GM18519 (cell line): ENCODE results near the gene HLCS.

Source experiments
- ATAC-seq: cut with Tn5 transposase; IDR thresholded peaks from one replicate; pipeline ENCODE4 v1.9.1; 2021; ENCODE audit warnings: mild to moderate bottlenecking, moderate library complexity; ENCODE audit not compliant: unreplicated experiment, low FRiP score

Gene HLCS

DNA sequence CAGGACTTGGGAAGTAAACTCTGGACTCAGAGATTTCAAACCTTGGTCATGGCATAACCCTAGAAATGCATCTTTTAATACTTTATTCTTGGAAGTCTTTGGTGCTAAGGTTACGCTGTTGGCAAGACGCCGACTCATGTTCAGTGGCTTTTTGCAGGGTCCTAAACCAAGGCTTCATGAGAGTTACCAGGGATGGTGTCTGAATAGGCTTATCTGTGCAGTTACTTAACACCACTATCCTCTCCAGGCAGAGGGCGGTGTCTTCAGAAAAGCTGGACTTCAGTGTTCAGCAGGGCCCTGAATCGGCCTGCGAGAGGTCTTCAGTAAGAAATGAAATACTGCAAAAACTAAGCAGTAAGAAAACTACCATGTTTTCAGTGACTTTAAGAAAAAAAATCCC is 209.3 kb downstream of the HLCS start:
- ATAC-seq = no peak

GRCh38 chr21:36756527-36756926 is 209.9 kb downstream of the HLCS start:
- no peak for ATAC-seq

DNA sequence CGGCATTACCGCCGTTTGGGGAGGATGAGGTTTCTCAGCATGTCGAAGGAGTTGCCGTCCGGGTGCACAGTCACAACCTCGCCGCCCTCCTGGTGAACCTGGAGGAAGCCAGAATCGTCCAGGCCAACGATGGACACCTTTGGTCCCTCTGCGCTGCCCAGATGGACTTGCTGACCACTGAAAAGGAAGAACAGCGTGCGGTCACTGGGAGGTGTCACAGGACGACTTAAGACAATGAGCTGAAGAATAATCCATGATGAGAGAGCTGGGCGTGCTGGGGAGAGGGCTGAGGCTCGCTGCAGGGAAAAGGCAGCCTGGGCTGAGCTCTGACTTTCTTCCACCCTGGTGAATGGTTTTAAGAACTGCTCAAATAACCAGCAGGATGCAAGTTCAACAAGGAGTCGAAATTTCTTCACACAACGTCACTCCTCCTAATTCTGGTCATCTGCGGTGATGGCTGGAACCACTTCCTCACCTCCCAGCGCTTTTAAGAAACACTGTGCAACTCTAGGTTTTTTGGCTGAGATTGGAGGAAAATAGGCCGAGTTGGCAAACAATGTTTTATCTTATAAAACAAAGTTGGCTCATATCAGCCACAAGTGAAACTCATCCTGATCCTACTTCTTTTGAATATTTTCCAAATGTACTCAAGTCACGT is 212.1 kb downstream of the HLCS start:
- ATAC-seq = no peak

GRCh38 chr21:36753556-36753955 is 212.9 kb downstream of the HLCS start:
- ATAC-seq = no peak

- ATAC-seq = no peak
Measured at GRCh38 chr21:36751383-36751782, 215.1 kb downstream of the HLCS start.

DNA sequence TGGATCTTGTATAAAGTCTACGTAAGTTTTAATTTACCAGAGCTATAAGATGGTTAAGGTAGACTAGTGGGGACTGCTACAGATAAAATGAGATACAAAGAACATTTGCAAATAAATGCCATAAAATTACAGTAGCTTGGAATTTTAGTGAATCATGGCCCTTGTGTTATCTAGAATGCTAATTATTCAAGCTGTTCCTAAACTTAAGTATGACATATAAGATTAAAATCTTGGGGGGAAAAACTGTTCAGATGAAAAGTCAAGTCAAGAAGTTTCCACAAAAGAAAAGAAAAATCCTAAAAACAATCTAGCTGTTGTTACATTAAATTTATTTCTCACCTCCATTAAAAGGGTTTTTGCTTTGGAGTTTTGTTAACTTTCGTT is 215.9 kb downstream of the HLCS start:
- ATAC-seq = no peak

GRCh38 chr21:36749935-36750575 is 216.4 kb downstream of the HLCS start:
- no peak for ATAC-seq

- ATAC-seq = no peak
Measured at GRCh38 chr21:36747815-36748383, 218.6 kb downstream of the HLCS start.

GRCh38 chr21:36747041-36747814 is 219.2 kb downstream of the HLCS start:
- no peak for ATAC-seq

- ATAC-seq = no peak
Measured at GRCh38 chr21:36745459-36745858, 221.0 kb downstream of the HLCS start.

GRCh38 chr21:36744560-36745231 is 221.8 kb downstream of the HLCS start:
- no peak for ATAC-seq

DNA sequence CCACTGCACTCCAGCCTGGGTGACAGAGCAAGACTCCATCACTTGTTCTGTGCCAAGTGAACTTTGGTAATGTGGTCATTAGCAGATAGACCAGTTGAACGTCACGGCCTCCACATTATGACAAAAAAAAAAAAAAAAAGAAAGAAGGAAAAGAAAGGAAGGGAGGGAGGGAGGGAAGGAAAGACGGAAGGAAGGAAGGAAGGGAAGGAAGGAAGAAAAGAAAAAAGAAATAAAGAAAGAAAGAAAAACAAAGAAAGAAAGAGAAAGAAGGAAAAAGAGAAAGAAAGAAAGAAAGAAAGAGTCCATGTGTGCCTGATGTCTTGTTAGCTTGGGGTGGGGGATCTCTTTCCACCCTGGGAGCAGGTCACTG is 222.3 kb downstream of the HLCS start:
- no peak for ATAC-seq

DNA sequence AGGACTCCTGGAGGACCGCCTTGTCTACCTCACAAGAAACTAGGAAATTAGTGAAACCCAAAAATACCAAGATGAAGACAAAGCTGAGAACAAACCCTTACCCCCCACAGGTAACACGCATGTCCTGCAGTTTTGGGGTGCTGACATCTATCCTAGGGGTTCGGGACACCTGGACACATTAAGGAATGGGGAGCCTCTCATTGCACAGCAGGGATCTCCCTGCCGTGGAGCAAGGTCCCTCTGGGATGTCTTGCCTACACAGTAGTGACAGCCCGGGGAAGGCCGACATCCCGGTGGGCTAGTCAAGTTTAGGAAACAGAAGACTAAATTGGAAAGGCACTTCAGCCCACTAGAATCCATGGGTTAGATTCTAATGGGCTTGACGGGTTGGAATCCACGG is 223.0 kb downstream of the HLCS start:
- ATAC-seq = no peak

- no peak for ATAC-seq
Measured at GRCh38 chr21:36743008-36743407, 223.5 kb downstream of the HLCS start.

DNA sequence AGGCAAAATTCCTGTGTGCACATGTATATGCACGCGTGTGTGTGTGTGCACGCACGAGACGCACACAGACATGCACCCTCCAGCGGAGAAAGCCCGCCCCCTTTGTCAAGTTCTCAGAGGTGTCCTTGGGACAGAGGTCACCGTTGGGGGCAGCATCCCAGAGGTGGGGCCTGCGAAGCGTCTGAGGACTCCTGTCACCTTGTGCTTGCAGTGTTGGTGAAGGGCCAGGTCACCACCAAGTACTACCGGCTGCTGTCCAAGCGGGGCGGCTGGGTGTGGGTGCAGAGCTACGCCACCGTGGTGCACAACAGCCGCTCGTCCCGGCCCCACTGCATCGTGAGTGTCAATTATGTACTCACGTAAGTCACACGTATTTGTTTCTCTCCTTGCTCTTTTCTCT is 225.0 kb downstream of the HLCS start:
- ATAC-seq = no peak

- no peak for ATAC-seq
Measured at GRCh38 chr21:36738489-36739126, 227.9 kb downstream of the HLCS start.

GRCh38 chr21:36735724-36736320 is 230.6 kb downstream of the HLCS start:
- no peak for ATAC-seq

- ATAC-seq = no peak
Measured at GRCh38 chr21:36735201-36735515, 231.3 kb downstream of the HLCS start.

- ATAC-seq = no peak
Measured at GRCh38 chr21:36734367-36735200, 231.9 kb downstream of the HLCS start.
